NB4 (cell line): Measurements from ENCODE around the gene TOE1.

Source experiments
- CTCF ChIP-seq: IDR thresholded peaks from one replicate; pipeline ENCODE4 v1.5.1; 2012; ENCODE audit warnings: low read depth, low read length
- MAX ChIP-seq: IDR thresholded peaks from 2 replicates; pipeline ENCODE4 v1.6.1; 2011; ENCODE audit warnings: low read depth, low read length
- POLR2A ChIP-seq: IDR thresholded peaks from 2 replicates; pipeline ENCODE4 v1.6.1; 2011; ENCODE audit warnings: mild to moderate bottlenecking; ENCODE audit not compliant: insufficient read length; ENCODE audit errors: extremely low read depth

- TF ChIP-seq POLR2A, result no peak
- TF ChIP-seq CTCF, result no peak
- no peak for TF ChIP-seq MAX
These were observed 13.7 kb downstream of the TOE1 start for GRCh38 chr1:45353685-45354084.
